DND-41 (cell line): ENCODE measurements around the gene GALNT4.

Experiments used
- ATAC-seq: fragments of 200-7000 bp; cut with Tn5 transposase; 3 replicates; pipeline ENCODE4 v1.9.1; 2021; ENCODE audit warnings: low read depth; ENCODE audit not compliant: insufficient read depth
- DNase-seq: peaks from one replicate; pipeline ENCODE4 v3.0.0-alpha.2; 2020
- H2AFZ ChIP-seq: 2 replicates; pipeline ENCODE4 v1.6.0; 2012; ENCODE audit warnings: low read depth, low read length
- H3K27ac ChIP-seq: 2 replicates; pipeline ENCODE4 v1.5.1; 2012; ENCODE audit warnings: low read length, inconsistent platforms
- H3K27me3 ChIP-seq: fragments of 200-600 bp; sonication (generic); 2 replicates; pipeline ENCODE4 v1.6.0; 2012; ENCODE audit warnings: low read length, mild to moderate bottlenecking, inconsistent platforms; ENCODE audit not compliant: insufficient read depth, poor library complexity
- H3K36me3 ChIP-seq: 2 replicates; pipeline ENCODE4 v1.5.1; 2012; ENCODE audit warnings: low read length, inconsistent platforms; ENCODE audit not compliant: insufficient read depth
- H3K4me1 ChIP-seq: 2 replicates; pipeline ENCODE4 v1.5.1; 2012; ENCODE audit warnings: mild to moderate bottlenecking, low read length; ENCODE audit not compliant: insufficient read depth
- H3K4me2 ChIP-seq: 2 replicates; pipeline ENCODE4 v1.6.0; 2012; ENCODE audit warnings: mild to moderate bottlenecking, moderate library complexity, low read length, inconsistent platforms; ENCODE audit not compliant: insufficient read depth
- H3K4me3 ChIP-seq, 2 experiments: fragments of 200-600 bp in 1 of 2; shearing (Covaris generic) in 1 of 2; 2 replicates each; pipeline ENCODE4 v1.5.1; 2012 to 2016; ENCODE audit warnings: inconsistent platforms in 2 of 2, low read length in 2 of 2, mild to moderate bottlenecking in 2 of 2, low read depth in 1 of 2, moderate library complexity in 1 of 2
- H3K79me2 ChIP-seq: 2 replicates; pipeline ENCODE4 v1.6.0; 2012; ENCODE audit warnings: low read length, inconsistent platforms; ENCODE audit not compliant: insufficient read depth
- H3K9ac ChIP-seq: 2 replicates; pipeline ENCODE4 v1.6.0; 2012; ENCODE audit warnings: low read depth, mild to moderate bottlenecking, inconsistent platforms, low read length, moderate library complexity
- H3K9me3 ChIP-seq: 2 replicates; pipeline ENCODE4 v1.5.1; 2012; ENCODE audit warnings: low read length, moderate library complexity, mild to moderate bottlenecking, inconsistent platforms; ENCODE audit not compliant: insufficient read depth, severe bottlenecking
- H4K20me1 ChIP-seq: 2 replicates; pipeline ENCODE4 v1.6.0; 2012; ENCODE audit warnings: low read length; ENCODE audit not compliant: insufficient read depth
- EZH2 ChIP-seq: IDR thresholded peaks from 3 replicates; pipeline ENCODE4 v1.6.1; 2012; ENCODE audit warnings: borderline replicate concordance, low read depth, mild to moderate bottlenecking, moderate library complexity, low read length, inconsistent platforms; ENCODE audit not compliant: severe bottlenecking
- TF ChIP-seq, protein P1 (sequence below): IDR thresholded peaks from 2 replicates; pipeline ENCODE4 v1.5.1; 2012; ENCODE audit warnings: borderline replicate concordance, low read length, moderate library complexity, mild to moderate bottlenecking; ENCODE audit not compliant: poor library complexity, severe bottlenecking; ENCODE audit errors: extremely low read depth

The GALNT4 gene

DNA sequence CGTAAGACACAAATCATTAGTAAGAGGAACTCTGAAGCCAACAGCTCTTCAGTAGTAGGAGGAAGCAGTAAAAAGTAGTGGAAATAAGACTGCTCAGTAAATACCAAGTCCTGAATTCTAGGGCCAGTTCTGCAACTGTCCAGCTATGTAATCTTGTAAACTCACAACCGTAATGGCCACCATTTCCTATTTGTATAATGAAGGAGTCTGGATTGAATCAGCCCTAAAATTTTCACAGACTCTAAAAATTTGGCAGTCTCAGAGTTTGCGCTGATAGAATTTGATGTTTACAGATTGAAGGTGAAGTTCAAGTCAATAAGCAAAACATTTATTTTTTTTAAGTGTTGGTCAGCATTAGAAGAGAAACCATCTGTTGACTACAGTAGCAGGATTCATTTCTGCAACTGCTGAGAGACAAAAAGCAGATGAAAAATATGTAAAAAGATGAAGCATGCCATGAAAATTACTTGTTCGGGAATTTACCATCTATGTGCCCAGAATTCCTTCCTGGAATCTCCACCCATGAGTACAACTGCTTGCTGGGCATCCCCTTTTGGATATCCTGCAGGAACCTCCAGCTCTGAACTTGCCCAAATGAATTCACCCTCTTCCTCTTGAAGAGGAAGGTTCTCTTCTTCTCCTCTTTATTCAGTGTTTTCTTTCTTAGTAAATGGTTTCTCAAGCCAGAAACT is 47.5 kb downstream of the GALNT4 start:
- no peak for TF ChIP-seq EZH2
- TF ChIP-seq, protein P1, sequence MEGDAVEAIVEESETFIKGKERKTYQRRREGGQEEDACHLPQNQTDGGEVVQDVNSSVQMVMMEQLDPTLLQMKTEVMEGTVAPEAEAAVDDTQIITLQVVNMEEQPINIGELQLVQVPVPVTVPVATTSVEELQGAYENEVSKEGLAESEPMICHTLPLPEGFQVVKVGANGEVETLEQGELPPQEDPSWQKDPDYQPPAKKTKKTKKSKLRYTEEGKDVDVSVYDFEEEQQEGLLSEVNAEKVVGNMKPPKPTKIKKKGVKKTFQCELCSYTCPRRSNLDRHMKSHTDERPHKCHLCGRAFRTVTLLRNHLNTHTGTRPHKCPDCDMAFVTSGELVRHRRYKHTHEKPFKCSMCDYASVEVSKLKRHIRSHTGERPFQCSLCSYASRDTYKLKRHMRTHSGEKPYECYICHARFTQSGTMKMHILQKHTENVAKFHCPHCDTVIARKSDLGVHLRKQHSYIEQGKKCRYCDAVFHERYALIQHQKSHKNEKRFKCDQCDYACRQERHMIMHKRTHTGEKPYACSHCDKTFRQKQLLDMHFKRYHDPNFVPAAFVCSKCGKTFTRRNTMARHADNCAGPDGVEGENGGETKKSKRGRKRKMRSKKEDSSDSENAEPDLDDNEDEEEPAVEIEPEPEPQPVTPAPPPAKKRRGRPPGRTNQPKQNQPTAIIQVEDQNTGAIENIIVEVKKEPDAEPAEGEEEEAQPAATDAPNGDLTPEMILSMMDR, result no peak
- no peaks in the 10 kb centered on the region for H3K4me1 ChIP-seq
- DNase-seq (no peak), ATAC-seq (no peak)
- no peak overlapping the region for H3K4me2 ChIP-seq
- H3K4me3 ChIP-seq, result no peak overlapping the region
- peaks cover 7% of the 10 kb centered on the region; the same call in 1 of the 2 replicates for H3K79me2 ChIP-seq
- no peak overlapping the region for H3K27ac ChIP-seq
- H4K20me1 ChIP-seq, result no peaks in the 10 kb centered on the region
- H3K9me3 ChIP-seq, result no peaks in the 10 kb centered on the region
- peaks cover 3% of the 10 kb centered on the region; the same call in 1 of the 2 replicates for H3K36me3 ChIP-seq
- no peaks in the 10 kb centered on the region for H3K27me3 ChIP-seq
- no peak overlapping the region for H2AFZ ChIP-seq
- no peak overlapping the region for H3K9ac ChIP-seq

DNA sequence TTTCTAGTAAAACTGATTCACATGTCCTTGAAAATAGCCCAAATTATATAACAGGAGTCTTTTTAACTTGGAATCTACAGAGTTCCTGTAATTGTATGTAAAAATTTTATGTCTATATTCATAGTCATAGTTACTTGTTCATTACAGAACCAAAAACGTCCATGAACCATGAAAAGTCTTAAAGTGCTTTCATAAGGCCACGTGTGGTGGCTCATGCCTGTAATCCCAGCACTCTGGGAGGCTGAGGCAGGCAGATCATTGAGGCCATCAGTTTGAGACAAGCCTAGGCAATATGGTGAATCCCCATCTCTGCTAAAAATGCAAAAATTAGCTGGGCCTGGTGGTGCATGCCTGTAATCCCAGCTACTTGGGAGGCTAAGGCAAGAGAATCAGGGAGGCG is 48.4 kb downstream of the GALNT4 start:
- peaks cover 3% of the 10 kb centered on the region; the same call in 1 of the 2 replicates for H3K36me3 ChIP-seq
- DNase-seq, result no peak

DNA sequence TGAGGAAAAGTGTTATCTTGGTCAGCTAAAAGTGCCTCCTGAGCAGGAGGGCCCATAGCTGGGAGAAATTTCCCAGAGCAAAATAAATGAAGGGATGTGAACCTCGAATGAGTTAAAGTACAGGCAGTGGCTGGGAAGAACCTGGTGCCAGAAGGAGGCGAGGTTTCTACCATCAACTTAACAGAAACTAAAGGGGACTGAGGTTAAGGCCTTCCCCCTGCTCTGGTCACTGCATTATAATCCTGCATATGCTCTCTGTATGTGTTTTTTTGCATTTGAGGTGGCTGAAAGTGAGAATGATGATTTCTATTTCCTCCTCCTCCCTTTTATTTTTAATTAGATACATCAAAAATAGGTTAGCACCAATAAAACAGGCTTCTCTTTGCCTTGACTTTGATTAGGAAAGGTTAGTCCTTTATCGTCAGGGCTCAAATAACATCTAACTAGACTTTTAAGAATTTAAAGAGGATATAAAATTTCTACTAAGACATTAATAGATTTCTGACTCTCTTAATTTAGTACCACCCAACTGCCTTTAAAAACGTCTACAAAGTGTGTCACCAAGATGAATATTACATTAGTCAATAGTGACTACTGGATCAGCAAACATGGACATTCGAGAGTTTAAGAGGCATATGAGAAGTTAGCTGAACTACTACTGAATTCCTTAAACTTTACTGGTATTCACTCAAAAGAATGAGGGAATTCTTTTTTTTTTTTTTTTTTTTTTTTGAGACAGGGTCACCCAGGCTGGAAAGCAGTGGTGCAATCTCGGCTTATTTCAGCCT is 49.2 kb downstream of the GALNT4 start:
- ATAC-seq, result no peak
- Histone ChIP-seq H3K9ac (no peak overlapping the region), H3K4me3 (no peak overlapping the region), H3K27ac (no peak overlapping the region), H4K20me1 (no peaks in the 10 kb centered on the region), H3K79me2 (no peaks in the 10 kb centered on the region), H2AFZ (no peak overlapping the region), H3K27me3 (no peaks in the 10 kb centered on the region), H3K9me3 (no peaks in the 10 kb centered on the region), H3K4me1 (no peaks in the 10 kb centered on the region), H3K36me3 (no peaks in the 10 kb centered on the region; the same call in 1 of the 2 replicates), H3K4me2 (no peak overlapping the region)
- no peak for DNase-seq
- TF ChIP-seq, protein P1, result no peak
- no peak for TF ChIP-seq EZH2

More for the DNA sequence above, 48.4 kb downstream of the GALNT4 start:
- no peak overlapping the region for H3K4me3 ChIP-seq
- no peak for TF ChIP-seq EZH2
- TF ChIP-seq, protein P1, result no peak
- H3K27me3 ChIP-seq, result no peaks in the 10 kb centered on the region
- H3K79me2 ChIP-seq, result 0 out of 2 replicates have a peak, but pooled peaks cover 4% of the 10 kb centered on the region
- no peaks in the 10 kb centered on the region for H3K4me1 ChIP-seq
- no peaks in the 10 kb centered on the region for H3K9me3 ChIP-seq
- no peak overlapping the region for H3K9ac ChIP-seq
- no peaks in the 10 kb centered on the region for H4K20me1 ChIP-seq
- no peak overlapping the region for H3K27ac ChIP-seq
- no peak for ATAC-seq
- no peak overlapping the region for H3K4me2 ChIP-seq
- H2AFZ ChIP-seq, result no peak overlapping the region
